IMR-90 (cell line): ENCODE results near the gene DGKD. TPM values are rescaled to one million over a fixed set of nuclear protein-coding genes. Genes with fewer than 3 reads are reported as not detected.

Experiments used
- ATAC-seq: fragments of 200-7000 bp; cut with Tn5 transposase; 2 replicates; pipeline ENCODE4 v1.9.1; 2020; ENCODE audit warnings: low read depth, mild to moderate bottlenecking, moderate library complexity
- BruUV-seq: library from RNA; stranded (reverse); fragments of 400-500 nt; replicated peaks from 2 replicates; lab custom pipeline; 2021; lab: Mats Ljungman, UMichigan
- CTCF ChIA-PET: fragments of 300-600 bp; formaldehyde crosslinking; extraction: SDS; loops from one replicate; lab custom pipeline; 2021; ENCODE audit warnings: antibody characterized with exemption; lab: Yijun Ruan, JAX
- POLR2A ChIA-PET: fragments of 300-600 bp; sonication (Branson Sonifier 250); formaldehyde crosslinking; loops from one replicate; lab custom pipeline; 2022; ENCODE audit warnings: antibody characterized with exemption; ENCODE audit not compliant: unreplicated experiment; lab: Charles Lee
- DNase-seq: peaks from one replicate; pipeline ENCODE4 v3.0.0; 2013
- H2AFZ ChIP-seq: replicated peaks from 2 replicates; pipeline ENCODE3; 2013; ENCODE audit warnings: low read length, mild to moderate bottlenecking; ENCODE audit not compliant: poor library complexity
- H2AK5ac ChIP-seq: 2 replicates; pipeline ENCODE4 v1.6.1; 2013; ENCODE audit warnings: low read depth, low read length, inconsistent platforms
- H2AK9ac ChIP-seq: replicated peaks from 2 replicates; pipeline ENCODE3; 2013; ENCODE audit warnings: mild to moderate bottlenecking, low read depth, low read length, moderate library complexity; ENCODE audit not compliant: poor library complexity
- H2BK120ac ChIP-seq: 2 replicates; pipeline ENCODE4 v1.6.1; 2013; ENCODE audit warnings: low read depth, low read length, inconsistent platforms
- H2BK15ac ChIP-seq: 3 replicates; pipeline ENCODE4 v1.6.1; 2013; ENCODE audit warnings: low read depth, low read length, inconsistent platforms
- H2BK20ac ChIP-seq: 2 replicates; pipeline ENCODE4 v1.6.1; 2013; ENCODE audit warnings: low read depth, mild to moderate bottlenecking, inconsistent platforms, low read length, moderate library complexity
- H2BK5ac ChIP-seq: 2 replicates; pipeline ENCODE4 v1.6.1; 2013; ENCODE audit warnings: mild to moderate bottlenecking, low read depth, low read length, inconsistent platforms; ENCODE audit not compliant: poor library complexity, severe bottlenecking
- H3K14ac ChIP-seq: replicated peaks from 2 replicates; pipeline ENCODE4 v1.6.1; 2013; ENCODE audit warnings: low read depth, low read length, inconsistent platforms
- H3K18ac ChIP-seq: 2 replicates; pipeline ENCODE4 v1.6.1; 2013; ENCODE audit warnings: low read depth, low read length, control low read depth
- H3K23ac ChIP-seq: 2 replicates; pipeline ENCODE4 v1.6.1; 2013; ENCODE audit warnings: low read depth, low read length, inconsistent platforms
- H3K27ac ChIP-seq: 2 replicates; pipeline ENCODE4 v1.5.1; 2013; ENCODE audit warnings: mild to moderate bottlenecking, control low read depth, low read length; ENCODE audit not compliant: insufficient read depth
- H3K27me3 ChIP-seq: 2 replicates; pipeline ENCODE4 v1.6.1; 2013; ENCODE audit warnings: low read length; ENCODE audit not compliant: control insufficient read depth, insufficient read depth
- H3K36me3 ChIP-seq: 2 replicates; pipeline ENCODE4 v1.6.1; 2013; ENCODE audit warnings: low read length, mixed read lengths; ENCODE audit not compliant: control insufficient read depth, insufficient read depth
- H3K4ac ChIP-seq: 2 replicates; pipeline ENCODE4 v1.6.1; 2013; ENCODE audit warnings: low read depth, low read length, inconsistent platforms
- H3K4me1 ChIP-seq: 2 replicates; pipeline ENCODE4 v1.6.1; 2013; ENCODE audit warnings: low read length, mixed read lengths; ENCODE audit not compliant: control insufficient read depth, insufficient read depth
- H3K4me2 ChIP-seq: 2 replicates; pipeline ENCODE4 v1.6.1; 2013; ENCODE audit warnings: low read depth, mild to moderate bottlenecking, control low read depth, low read length, moderate library complexity
- H3K4me3 ChIP-seq: 2 replicates; pipeline ENCODE4 v1.5.1; 2013; ENCODE audit warnings: low read depth, mild to moderate bottlenecking, control low read depth, low read length, moderate library complexity; ENCODE audit not compliant: insufficient read depth
- H3K56ac ChIP-seq: 2 replicates; pipeline ENCODE4 v1.6.1; 2013; ENCODE audit warnings: low read length, inconsistent platforms; ENCODE audit not compliant: insufficient read depth; ENCODE audit errors: extremely low read depth
- H3K79me1 ChIP-seq, 2 experiments: 2 replicates each; pipeline ENCODE4 v1.6.1; 2013; ENCODE audit warnings: low read length in 2 of 2, inconsistent platforms in 1 of 2, low read depth in 1 of 2
- H3K9ac ChIP-seq: 2 replicates; pipeline ENCODE4 v1.6.1; 2013; ENCODE audit warnings: low read depth, low read length, control low read depth
- H3K9me1 ChIP-seq: 2 replicates; pipeline ENCODE4 v1.6.1; 2013; ENCODE audit warnings: low read length, inconsistent platforms; ENCODE audit not compliant: insufficient read depth
- H3K9me3 ChIP-seq: 2 replicates; pipeline ENCODE4 v1.6.1; 2013; ENCODE audit warnings: low read length; ENCODE audit not compliant: control insufficient read depth, insufficient read depth
- H4K20me1 ChIP-seq: 2 replicates; pipeline ENCODE4 v1.6.1; 2013; ENCODE audit warnings: low read length, inconsistent platforms; ENCODE audit not compliant: insufficient read depth
- H4K5ac ChIP-seq: 2 replicates; pipeline ENCODE4 v1.6.1; 2013; ENCODE audit warnings: mild to moderate bottlenecking, low read depth, low read length, control low read depth
- H4K8ac ChIP-seq, 2 experiments: 2 replicates each; pipeline ENCODE4 v1.6.1; 2013; ENCODE audit warnings: low read depth in 2 of 2, low read length in 2 of 2, control low read depth in 1 of 2, inconsistent platforms in 1 of 2
- H4K91ac ChIP-seq: 2 replicates; pipeline ENCODE4 v1.6.1; 2013; ENCODE audit warnings: low read depth, low read length, inconsistent platforms; ENCODE audit not compliant: insufficient read depth
- BHLHE40 ChIP-seq: fragments of 150-350 bp; IDR thresholded peaks from 2 replicates; pipeline ENCODE4 v1.6.1; 2016; ENCODE audit warnings: mild to moderate bottlenecking, low read depth, low read length
- MAZ ChIP-seq: IDR thresholded peaks from 2 replicates; pipeline ENCODE4 v1.6.1; 2012; ENCODE audit warnings: low read depth, mild to moderate bottlenecking, low read length, improper control_type of control experiment, moderate library complexity, borderline replicate concordance
- POLR2A ChIP-seq: IDR thresholded peaks from 2 replicates; pipeline ENCODE4 v1.6.1; 2012; ENCODE audit warnings: mild to moderate bottlenecking, low read depth, low read length
- WGBS, 2 experiments: methylation state at CpG; one replicate each; pipeline versions ENCODE4 v1.1.5 to v1.1.7; 2013; ENCODE audit warnings: missing lambda C conversion rate in 2 of 2; ENCODE audit not compliant: insufficient read length in 1 of 2; ENCODE audit errors: extremely low coverage in 2 of 2; 5-methylcytosine and 5-hydroxymethylcytosine counted together
- dilution Hi-C: fragments of 300-500 bp; cut with HindIII; formaldehyde crosslinking; loops from one replicate; pipeline ENCODE4 v1.14.3; 2018; ENCODE audit warnings: low sequenced_read_pairs; ENCODE audit not compliant: unreplicated experiment
- in situ Hi-C: fragments of 300-500 bp; cut with MboI; formaldehyde crosslinking; loops from 3 replicates; pipeline ENCODE4 v1.14.3; 2019; ENCODE audit warnings: low sequenced_read_pairs, inconsistent platforms, mixed read lengths
- intact Hi-C: fragments of 100-400 bp; cut with micrococcal nuclease; formaldehyde crosslinking; loops from 2 replicates; pipeline ENCODE4 v1.10.0; 2022
- polyA plus RNA-seq, 3 experiments: library from polyadenylated mRNA; depleted of rRNA; stranded (reverse); fragments of >200 nt; gene quantifications; 2 replicates each; pipeline ENCODE4 v1.2.3, GENCODE V29; 2012; ENCODE audit warnings: low replicate concordance in 1 of 3
- total RNA-seq: library from RNA; depleted of rRNA; stranded (reverse); fragments of >200 nt; gene quantifications from 2 replicates; pipeline ENCODE4 v1.2.3, GENCODE V29; 2012

Gene DGKD
- total and polyA plus RNA-seq, 2 of the 4 experiments (the other 2 are of a cell fraction): 6.5 to 10.1 TPM

DNA sequence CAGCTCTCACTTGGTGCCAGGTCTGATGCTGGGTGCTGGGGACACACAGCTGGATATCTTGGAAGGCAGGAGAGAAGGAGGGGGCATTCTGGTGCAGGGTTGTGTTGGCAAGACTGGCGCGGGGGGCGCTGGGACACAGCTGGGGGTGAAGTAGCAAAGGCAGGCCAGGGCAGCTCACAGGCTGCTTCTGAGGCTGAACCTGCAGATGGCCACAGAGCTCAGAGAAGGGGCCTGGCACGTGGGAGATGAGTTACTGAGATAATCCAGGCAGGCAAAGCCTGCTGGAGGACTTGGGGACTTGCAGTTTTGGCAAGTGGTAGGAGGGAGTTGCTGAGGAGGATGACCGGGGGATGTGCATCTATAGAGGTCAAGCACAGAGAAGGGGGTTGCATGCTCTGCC, 16.2 kb upstream of the DGKD start:
- CTCF ChIA-PET: interaction anchor here (0.6 kb wide), 1 partner anchor 108 kb away, joined by 3 read pairs; no protein-coding TSS in a partner anchor
- Histone ChIP-seq H3K18ac (no peak overlapping the region), H2AK5ac (no peak overlapping the region), H2AFZ (no peak overlapping the region), H3K4me3 (no peak overlapping the region), H3K36me3 (no peaks in the 10 kb centered on the region), H3K14ac (no peak overlapping the region), H3K9ac (no peak overlapping the region), H3K56ac (no peak overlapping the region), H3K9me1 (no peaks in the 10 kb centered on the region), H3K27me3 (peaks cover 33% of the 10 kb centered on the region), H2BK5ac (no peak overlapping the region), H3K23ac (no peak overlapping the region), H3K4me1 (no peaks in the 10 kb centered on the region), H2BK120ac (no peak overlapping the region), H2BK15ac (no peak overlapping the region), H4K8ac (no peak overlapping the region), H4K91ac (no peak overlapping the region), H3K4me2 (no peak overlapping the region), H3K27ac (no peak overlapping the region), H2BK20ac (no peak overlapping the region), H3K4ac (no peak overlapping the region), H3K9me3 (no peaks in the 10 kb centered on the region), H4K5ac (no peak overlapping the region), H2AK9ac (no peak overlapping the region), H4K20me1 (no peaks in the 10 kb centered on the region), H3K79me1 (no peaks in the 10 kb centered on the region)
- no TSS peak for BruUV-seq
- DNase-seq: no peak
- ATAC-seq: no peak
- no CpG with 5 or more reads among the region's 5 CpGs for WGBS, 2 experiments
- POLR2A ChIA-PET: no interaction called here
- TF ChIP-seq POLR2A: no peak
- TF ChIP-seq MAZ: no peak
- TF ChIP-seq BHLHE40: no peak
- dilution Hi-C loops: no loop called here
- in situ Hi-C loops: no loop called here
- intact Hi-C loops: no loop called here
